PC-3 (cell line): Measurements from ENCODE around the gene FBXO7. TPM values are rescaled to one million over a fixed set of nuclear protein-coding genes. Genes with fewer than 3 reads are reported as not detected.

ENCODE experiments used
- ATAC-seq: fragments of 200-7000 bp; cut with Tn5 transposase; 2 replicates; pipeline ENCODE4 v1.9.1; 2020; ENCODE audit warnings: mild to moderate bottlenecking, moderate library complexity
- BruUV-seq: library from RNA; stranded (reverse); fragments of 400-500 nt; replicated peaks from 2 replicates; lab custom pipeline; 2021; lab: Mats Ljungman, UMichigan
- CTCF ChIA-PET: fragments of 300-600 bp; sonication (Branson Sonifier 250); formaldehyde crosslinking; loops from one replicate; lab custom pipeline; 2022; ENCODE audit warnings: antibody characterized with exemption; lab: Charles Lee
- POLR2A ChIA-PET: fragments of 300-600 bp; sonication (Branson Sonifier 250); formaldehyde crosslinking; loops from one replicate; lab custom pipeline; 2022; ENCODE audit warnings: antibody characterized with exemption; ENCODE audit not compliant: unreplicated experiment; lab: Charles Lee
- DNase-seq: peaks from one replicate; pipeline ENCODE4 v3.0.0-alpha.2; 2015
- H2AFZ ChIP-seq: fragments of 300-600 bp; sonication (generic); 2 replicates; pipeline ENCODE4 v1.6.0; 2016; ENCODE audit warnings: antibody characterized with exemption, low read length
- H3F3A ChIP-seq: fragments of 300-600 bp; sonication (generic); one replicate; pipeline ENCODE4 v1.6.0; 2017; ENCODE audit warnings: antibody characterized with exemption, low read length, control low read depth, mild to moderate bottlenecking; ENCODE audit not compliant: unreplicated experiment
- H3K27ac ChIP-seq: fragments of 300-600 bp; sonication (generic); 2 replicates; pipeline ENCODE4 v1.5.1; 2016; ENCODE audit warnings: mild to moderate bottlenecking, low read length
- H3K27me3 ChIP-seq: fragments of 300-600 bp; sonication (generic); 2 replicates; pipeline ENCODE4 v1.6.1; 2016; ENCODE audit warnings: low read length, mixed read lengths
- H3K36me3 ChIP-seq: fragments of 300-600 bp; sonication (generic); 2 replicates; pipeline ENCODE4 v1.6.1; 2016; ENCODE audit warnings: low read depth, mixed run types, low read length, mixed read lengths
- H3K4me1 ChIP-seq: fragments of 300-600 bp; sonication (generic); 2 replicates; pipeline ENCODE4 v1.5.1; 2016; ENCODE audit warnings: low read length; ENCODE audit not compliant: insufficient read depth
- H3K4me2 ChIP-seq: fragments of 300-600 bp; sonication (generic); 2 replicates; pipeline ENCODE4 v1.6.0; 2016; ENCODE audit warnings: low read length
- H3K4me3 ChIP-seq: fragments of 300-600 bp; sonication (generic); 2 replicates; pipeline ENCODE4 v1.5.1; 2016; ENCODE audit warnings: mild to moderate bottlenecking, low read length, mixed read lengths
- H3K79me2 ChIP-seq: fragments of 300-600 bp; sonication (generic); 2 replicates; pipeline ENCODE4 v1.6.1; 2017; ENCODE audit warnings: low read length, mixed read lengths
- H3K9ac ChIP-seq: fragments of 300-600 bp; sonication (generic); 2 replicates; pipeline ENCODE4 v1.6.0; 2016; ENCODE audit warnings: mild to moderate bottlenecking, low read length
- H3K9me2 ChIP-seq: fragments of 300-600 bp; sonication (generic); replicated peaks from 2 replicates; pipeline ENCODE4 v1.6.1; 2016; ENCODE audit warnings: mixed run types, low read length, mixed read lengths
- H3K9me3 ChIP-seq: fragments of 300-600 bp; sonication (generic); 2 replicates; pipeline ENCODE4 v1.6.1; 2016; ENCODE audit warnings: low read length, mixed read lengths
- H4K20me1 ChIP-seq: fragments of 300-600 bp; sonication (generic); 2 replicates; pipeline ENCODE4 v1.6.1; 2016; ENCODE audit warnings: low read length, mixed read lengths
- EZH2 ChIP-seq: fragments of 300-600 bp; sonication (generic); IDR thresholded peaks from one replicate; pipeline ENCODE4 v1.6.1; 2017; ENCODE audit warnings: antibody characterized with exemption, mild to moderate bottlenecking, low read length; ENCODE audit not compliant: unreplicated experiment
- EZH2phosphoT487 ChIP-seq: fragments of 300-600 bp; sonication (generic); IDR thresholded peaks from 2 replicates; pipeline ENCODE4 v1.6.1; 2018; ENCODE audit warnings: mild to moderate bottlenecking, antibody characterized with exemption, low read length, borderline replicate concordance
- intact Hi-C: fragments of 100-400 bp; cut with micrococcal nuclease; formaldehyde crosslinking; loops from 2 replicates; pipeline ENCODE4 v1.9.0; 2023
- total RNA-seq: library from RNA; depleted of rRNA; stranded (reverse); fragments of >200 nt; gene quantifications from 2 replicates; pipeline ENCODE4 v1.2.3, GENCODE V29; 2014
- TF ChIP-seq, protein P1 (sequence below): fragments of 300-600 bp; sonication (generic); conservative IDR thresholded peaks from 2 replicates; pipeline ENCODE4 v1.5.1; 2017; ENCODE audit warnings: antibody characterized with exemption, low read depth, mild to moderate bottlenecking, low read length

The FBXO7 gene
- total RNA-seq, 1 experiment from 2014 or later: 43.6 TPM

DNA sequence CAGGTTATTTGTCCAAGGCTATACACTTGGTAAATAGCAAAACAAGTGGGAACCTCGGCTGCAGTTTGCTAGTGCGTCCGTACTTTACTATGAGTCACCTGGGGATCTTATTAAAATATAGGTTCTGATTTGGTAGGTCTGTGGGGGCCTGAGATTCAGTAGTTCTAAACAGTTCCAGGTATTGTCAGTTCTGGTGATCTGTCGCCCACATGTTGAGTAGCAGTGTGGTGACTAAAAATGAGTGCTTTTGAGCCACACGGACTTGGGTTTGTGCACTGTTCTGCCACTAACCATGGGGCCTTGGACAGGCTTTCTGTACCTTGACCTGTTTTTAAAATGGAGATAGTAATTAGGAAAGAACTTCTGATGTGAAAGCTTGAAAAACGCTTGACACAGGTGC, 15.7 kb downstream of the FBXO7 start:
- BruUV-seq: no TSS peak
- ChIA-PET POLR2A (no interaction called here), CTCF (no interaction called here)
- TF ChIP-seq EZH2: no peak
- TF ChIP-seq, protein P1, sequence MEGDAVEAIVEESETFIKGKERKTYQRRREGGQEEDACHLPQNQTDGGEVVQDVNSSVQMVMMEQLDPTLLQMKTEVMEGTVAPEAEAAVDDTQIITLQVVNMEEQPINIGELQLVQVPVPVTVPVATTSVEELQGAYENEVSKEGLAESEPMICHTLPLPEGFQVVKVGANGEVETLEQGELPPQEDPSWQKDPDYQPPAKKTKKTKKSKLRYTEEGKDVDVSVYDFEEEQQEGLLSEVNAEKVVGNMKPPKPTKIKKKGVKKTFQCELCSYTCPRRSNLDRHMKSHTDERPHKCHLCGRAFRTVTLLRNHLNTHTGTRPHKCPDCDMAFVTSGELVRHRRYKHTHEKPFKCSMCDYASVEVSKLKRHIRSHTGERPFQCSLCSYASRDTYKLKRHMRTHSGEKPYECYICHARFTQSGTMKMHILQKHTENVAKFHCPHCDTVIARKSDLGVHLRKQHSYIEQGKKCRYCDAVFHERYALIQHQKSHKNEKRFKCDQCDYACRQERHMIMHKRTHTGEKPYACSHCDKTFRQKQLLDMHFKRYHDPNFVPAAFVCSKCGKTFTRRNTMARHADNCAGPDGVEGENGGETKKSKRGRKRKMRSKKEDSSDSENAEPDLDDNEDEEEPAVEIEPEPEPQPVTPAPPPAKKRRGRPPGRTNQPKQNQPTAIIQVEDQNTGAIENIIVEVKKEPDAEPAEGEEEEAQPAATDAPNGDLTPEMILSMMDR: no peak
- TF ChIP-seq EZH2phosphoT487: no peak
- Histone ChIP-seq H3K27me3 (no peaks in the 10 kb centered on the region), H4K20me1 (no peaks in the 10 kb centered on the region), H3K4me3 (no peak overlapping the region), H2AFZ (no peak overlapping the region), H3K4me2 (no peak overlapping the region), H3K36me3 (peaks cover 31% of the 10 kb centered on the region), H3K9me2 (no peaks in the 10 kb centered on the region), H3F3A (no peaks in the 10 kb centered on the region), H3K4me1 (no peaks in the 10 kb centered on the region), H3K9me3 (no peaks in the 10 kb centered on the region), H3K79me2 (no peaks in the 10 kb centered on the region), H3K9ac (no peak overlapping the region), H3K27ac (no peak overlapping the region)
- DNase-seq (no peak), ATAC-seq (no peak)
- intact Hi-C loops: no loop called here

GRCh38 chr22:32492111-32492510, 17.5 kb downstream of the FBXO7 start:
- H4K20me1 ChIP-seq: no peaks in the 10 kb centered on the region
- no peak for TF ChIP-seq EZH2phosphoT487
- TF ChIP-seq EZH2: no peak
- TF ChIP-seq, protein P1: no peak
- no peak overlapping the region for H3K27ac ChIP-seq
- H3F3A ChIP-seq: no peaks in the 10 kb centered on the region
- H3K9me3 ChIP-seq: no peaks in the 10 kb centered on the region
- H3K4me3 ChIP-seq: no peak overlapping the region
- ATAC-seq: no peak
- ChIA-PET POLR2A (no interaction called here), CTCF (no interaction called here)
- H3K36me3 ChIP-seq: peaks cover 23% of the 10 kb centered on the region
- intact Hi-C loops: no loop called here
- no peak overlapping the region for H2AFZ ChIP-seq
- no peak for DNase-seq
- H3K27me3 ChIP-seq: no peaks in the 10 kb centered on the region
- no peaks in the 10 kb centered on the region for H3K79me2 ChIP-seq
- no peak overlapping the region for H3K9ac ChIP-seq
- H3K4me2 ChIP-seq: no peak overlapping the region
- H3K9me2 ChIP-seq: no peaks in the 10 kb centered on the region
- H3K4me1 ChIP-seq: no peaks in the 10 kb centered on the region
- no TSS peak for BruUV-seq

DNA sequence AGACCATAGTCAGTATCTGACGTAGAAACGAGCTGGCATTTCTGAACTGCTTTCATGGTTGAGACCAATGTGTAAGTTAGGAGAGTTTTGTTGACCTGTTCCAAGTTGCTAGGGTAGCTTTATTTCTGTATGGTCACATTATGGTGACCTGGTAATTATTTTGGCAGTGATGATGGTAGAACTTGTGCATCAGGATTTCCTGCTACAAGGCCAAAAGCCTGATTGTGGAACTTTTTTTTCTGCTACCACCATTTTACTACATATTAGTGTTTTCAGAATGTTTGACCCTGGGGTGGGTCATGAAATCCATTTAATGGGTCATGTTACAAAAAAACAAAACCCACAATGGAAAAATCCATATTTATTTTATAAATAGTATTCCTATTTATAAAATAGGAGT, 18.9 kb downstream of the FBXO7 start:
- H3K36me3 ChIP-seq: peaks cover 25% of the 10 kb centered on the region
- H3K27me3 ChIP-seq: no peaks in the 10 kb centered on the region
- no peaks in the 10 kb centered on the region for H3K9me2 ChIP-seq
- no peak overlapping the region for H3K27ac ChIP-seq
- no peak overlapping the region for H3K4me2 ChIP-seq
- TF ChIP-seq EZH2phosphoT487 (no peak), EZH2 (no peak)
- TF ChIP-seq, protein P1: no peak
- no peaks in the 10 kb centered on the region for H3K4me1 ChIP-seq
- H3K4me3 ChIP-seq: no peak overlapping the region
- no peak overlapping the region for H2AFZ ChIP-seq
- no TSS peak for BruUV-seq
- intact Hi-C loops: no loop called here
- ChIA-PET POLR2A (no interaction called here), CTCF (no interaction called here)
- DNase-seq: no peak
- H3F3A ChIP-seq: no peaks in the 10 kb centered on the region
- no peaks in the 10 kb centered on the region for H3K79me2 ChIP-seq
- no peaks in the 10 kb centered on the region for H4K20me1 ChIP-seq
- H3K9ac ChIP-seq: no peak overlapping the region
- H3K9me3 ChIP-seq: no peaks in the 10 kb centered on the region
- no peak for ATAC-seq
